ENCODE measurements around the gene VAT1.

DNA sequence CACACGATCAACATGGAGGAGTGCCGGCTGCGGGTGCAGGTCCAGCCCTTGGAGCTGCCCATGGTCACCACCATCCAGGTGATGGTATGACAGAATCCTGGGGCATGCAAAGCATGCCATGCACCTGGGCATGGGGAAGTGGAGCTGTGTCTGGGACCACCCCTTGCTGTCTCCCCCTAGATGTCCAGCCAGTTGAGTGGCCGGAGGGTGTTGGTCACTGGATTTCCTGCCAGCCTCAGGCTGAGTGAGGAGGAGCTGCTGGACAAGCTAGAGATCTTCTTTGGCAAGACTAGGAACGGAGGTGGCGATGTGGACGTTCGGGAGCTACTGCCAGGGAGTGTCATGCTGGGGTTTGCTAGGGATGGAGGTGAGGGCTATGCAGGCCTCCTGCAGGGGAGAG is 8.9 kb downstream of the VAT1 start:
- no peak for TF ChIP-seq POLR2AphosphoS5 (IDR thresholded peaks at IDR 0.05)
- TF ChIP-seq CTCF (IDR thresholded peaks at IDR 0.05): no peak
- TF ChIP-seq POLR2A (IDR thresholded peaks at IDR 0.05): no peak
- no peak for TF ChIP-seq EP300 (IDR thresholded peaks at IDR 0.05)

Measured in gastroesophageal sphincter (tissue), 3 donors.